GM23248 (cell line): ENCODE data around the gene PQBP1. TPM values are rescaled to one million over a fixed set of nuclear protein-coding genes. Genes with fewer than 3 reads are reported as not detected.

Experiments used
- DNase-seq: peaks from one replicate; pipeline ENCODE4 v3.0.0-alpha.2; 2015
- H2AFZ ChIP-seq: fragments of 200-600 bp; sonication (generic); 2 replicates; pipeline ENCODE4 v1.6.1; 2016; ENCODE audit warnings: antibody characterized with exemption
- H3F3A ChIP-seq: fragments of 200-600 bp; sonication (generic); 2 replicates; pipeline ENCODE4 v1.6.1; 2016; ENCODE audit warnings: mild to moderate bottlenecking, antibody characterized with exemption, mixed run types; ENCODE audit not compliant: insufficient read depth
- H3K27ac ChIP-seq: fragments of 200-600 bp; sonication (generic); 2 replicates; pipeline ENCODE4 v1.5.1; 2016; ENCODE audit warnings: mild to moderate bottlenecking
- H3K27me3 ChIP-seq: fragments of 200-600 bp; sonication (generic); replicated peaks from 2 replicates; pipeline ENCODE4 v1.6.1; 2016; ENCODE audit warnings: mild to moderate bottlenecking; ENCODE audit not compliant: insufficient read depth
- H3K36me3 ChIP-seq: fragments of 200-600 bp; sonication (generic); 2 replicates; pipeline ENCODE4 v1.6.1; 2016; ENCODE audit warnings: low read depth, mild to moderate bottlenecking
- H3K4me1 ChIP-seq: fragments of 200-600 bp; sonication (generic); 2 replicates; pipeline ENCODE4 v1.6.1; 2016; ENCODE audit warnings: mild to moderate bottlenecking; ENCODE audit not compliant: insufficient read depth
- H3K4me2 ChIP-seq: fragments of 200-600 bp; sonication (generic); one replicate; pipeline ENCODE4 v1.6.1; 2016; ENCODE audit warnings: mild to moderate bottlenecking; ENCODE audit not compliant: unreplicated experiment
- H3K4me3 ChIP-seq: fragments of 200-600 bp; sonication (generic); 2 replicates; pipeline ENCODE4 v1.5.1; 2016; ENCODE audit warnings: mild to moderate bottlenecking
- H3K79me2 ChIP-seq: fragments of 200-600 bp; sonication (generic); 2 replicates; pipeline ENCODE4 v1.6.1; 2016; ENCODE audit warnings: mild to moderate bottlenecking; ENCODE audit not compliant: insufficient read depth
- H3K9ac ChIP-seq: fragments of 200-600 bp; sonication (generic); 2 replicates; pipeline ENCODE4 v1.6.1; 2016; ENCODE audit warnings: mild to moderate bottlenecking
- H3K9me2 ChIP-seq: fragments of 200-600 bp; sonication (generic); 2 replicates; pipeline ENCODE4 v1.6.1; 2016; ENCODE audit warnings: mixed run types, mild to moderate bottlenecking, moderate library complexity; ENCODE audit not compliant: insufficient read depth
- H3K9me3 ChIP-seq: fragments of 200-600 bp; sonication (generic); one replicate; pipeline ENCODE4 v1.6.1; 2017; ENCODE audit warnings: low read depth
- H4K20me1 ChIP-seq: fragments of 200-600 bp; sonication (generic); 2 replicates; pipeline ENCODE4 v1.6.0; 2016; ENCODE audit not compliant: insufficient read depth
- EZH2 ChIP-seq: fragments of 200-600 bp; sonication (generic); IDR thresholded peaks from 2 replicates; pipeline ENCODE4 v1.6.1; 2018; ENCODE audit warnings: antibody characterized with exemption, mild to moderate bottlenecking; ENCODE audit not compliant: insufficient read depth, poor library complexity, severe bottlenecking
- EZH2phosphoT487 ChIP-seq: fragments of 200-600 bp; sonication (generic); IDR thresholded peaks from 2 replicates; pipeline ENCODE4 v1.6.1; 2018; ENCODE audit warnings: antibody characterized with exemption, moderate library complexity, mild to moderate bottlenecking, low read depth; ENCODE audit not compliant: insufficient read depth
- WGBS, 2 experiments: methylation state at CpG; one replicate each; pipeline ENCODE4 v1.1.6; 2015 to 2017; ENCODE audit warnings: low lambda C conversion rate in 2 of 2, low coverage in 1 of 2; ENCODE audit errors: missing lambda C conversion rate in 2 of 2; 5-methylcytosine and 5-hydroxymethylcytosine counted together
- in situ Hi-C: fragments of 300-500 bp; cut with MboI; formaldehyde crosslinking; loops from 2 replicates; pipeline ENCODE4 v1.15.0; 2020
- polyA plus RNA-seq: library from polyadenylated mRNA; unstranded; fragments of >200 nt; fragmentation: Nextera tagmentation; extraction: Ambion mirVana; gene quantifications from 2 replicates; pipeline ENCODE4 v1.2.1, GENCODE V29; 2016
- total RNA-seq: library from RNA; depleted of rRNA; stranded (reverse); fragments of >200 nt; shearing (Covaris generic); gene quantifications from 2 replicates; pipeline ENCODE4 v1.2.3, GENCODE V29; 2014

The PQBP1 gene
- total and polyA plus RNA-seq, 2 experiments from 2014 or later: 30.3 to 45.4 TPM

GRCh38 chrX:48934581-48935300 is 37.0 kb downstream of the PQBP1 start:
- H3K4me1 ChIP-seq: no peaks in the 10 kb centered on the region
- H3F3A ChIP-seq: no peaks in the 10 kb centered on the region
- in situ Hi-C loops: loop anchor here (25.0 kb wide), 1 partner anchor 103 kb away; the partner anchor contains the start of gene TFE3
- H2AFZ ChIP-seq: no peak overlapping the region
- H3K27me3 ChIP-seq: no peaks in the 10 kb centered on the region
- H3K9me2 ChIP-seq: no peaks in the 10 kb centered on the region
- no peaks in the 10 kb centered on the region for H3K9me3 ChIP-seq
- TF ChIP-seq EZH2 (no peak), EZH2phosphoT487 (no peak)
- WGBS, 2 experiments: 84 to 85% methylated on average over 6 to 7 of the region's 7 CpGs
- no peaks in the 10 kb centered on the region for H3K36me3 ChIP-seq
- no peak overlapping the region for H3K9ac ChIP-seq
- H3K4me2 ChIP-seq: no peak overlapping the region
- no peaks in the 10 kb centered on the region for H4K20me1 ChIP-seq
- peaks cover 39% of the 10 kb centered on the region for H3K79me2 ChIP-seq
- H3K27ac ChIP-seq: no peak overlapping the region
- DNase-seq: no peak
- H3K4me3 ChIP-seq: no peak overlapping the region

DNA sequence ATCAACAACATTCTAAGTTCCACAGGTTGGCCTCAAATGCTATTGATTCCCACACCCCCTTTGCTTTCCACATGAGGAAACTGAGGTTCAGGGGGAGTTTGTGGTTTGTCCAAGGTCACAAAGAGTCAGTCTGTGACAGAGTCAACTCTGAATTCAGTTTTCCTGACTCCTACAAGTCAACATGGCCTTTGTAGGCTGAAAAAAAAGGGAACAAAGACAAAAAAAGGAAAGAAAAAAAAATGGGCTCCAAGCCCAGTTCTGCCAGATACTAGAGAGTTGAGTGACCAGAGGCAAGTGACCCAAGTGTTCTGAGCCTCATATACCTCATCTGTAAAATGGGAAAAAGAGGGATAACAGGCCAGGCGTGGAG is 37.6 kb downstream of the PQBP1 start:
- H3K4me3 ChIP-seq: no peak overlapping the region
- no peaks in the 10 kb centered on the region for H3K36me3 ChIP-seq
- TF ChIP-seq EZH2phosphoT487 (no peak), EZH2 (no peak)
- H3K79me2 ChIP-seq: peaks cover 44% of the 10 kb centered on the region
- in situ Hi-C loops: loop anchor here (25.0 kb wide), 1 partner anchor 102 kb away; the partner anchor contains the start of gene TFE3
- H3K4me1 ChIP-seq: no peaks in the 10 kb centered on the region
- no peaks in the 10 kb centered on the region for H3K9me2 ChIP-seq
- no peak overlapping the region for H3K4me2 ChIP-seq
- H3F3A ChIP-seq: no peaks in the 10 kb centered on the region
- no peaks in the 10 kb centered on the region for H3K9me3 ChIP-seq
- no peak overlapping the region for H3K9ac ChIP-seq
- H3K27me3 ChIP-seq: no peaks in the 10 kb centered on the region
- H2AFZ ChIP-seq: no peak overlapping the region
- 88 to 100% methylated on average over 1 of the region's 1 CpG for WGBS, 2 experiments
- no peak overlapping the region for H3K27ac ChIP-seq
- no peak for DNase-seq
- no peaks in the 10 kb centered on the region for H4K20me1 ChIP-seq

DNA sequence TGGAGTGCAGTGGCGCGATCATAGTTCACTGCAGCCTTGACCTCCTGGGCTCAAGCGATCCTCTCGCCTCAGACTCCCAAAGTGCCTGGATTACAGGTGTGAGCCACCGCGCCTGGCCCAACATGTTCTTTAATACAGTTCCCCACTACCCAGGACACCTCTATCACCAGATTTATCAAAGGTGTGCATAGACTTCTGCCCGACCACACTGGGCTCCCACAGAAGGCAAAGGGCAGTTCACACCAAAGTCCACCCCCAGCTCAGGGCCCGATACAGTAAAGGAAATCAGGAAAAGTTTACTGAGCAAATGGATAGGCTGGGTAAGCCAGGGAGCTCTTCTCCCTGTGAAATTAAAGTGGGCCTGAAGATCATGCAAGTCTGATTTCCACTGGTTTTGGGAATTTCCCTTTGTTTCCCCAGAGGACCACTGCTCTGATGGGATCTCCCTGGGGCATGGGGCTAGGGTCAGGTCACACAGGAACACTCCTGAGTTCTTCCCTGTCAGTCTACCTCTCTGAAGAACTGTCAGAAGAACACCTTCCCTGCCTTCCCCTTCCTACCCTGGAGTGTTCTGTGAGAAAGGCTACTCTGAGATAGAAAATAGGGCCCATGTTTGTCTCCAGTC is 38.8 kb downstream of the PQBP1 start:
- Histone ChIP-seq H3K9me3 (no peaks in the 10 kb centered on the region), H4K20me1 (no peaks in the 10 kb centered on the region), H2AFZ (no peak overlapping the region), H3K4me3 (no peak overlapping the region), H3K27ac (no peak overlapping the region), H3K36me3 (no peaks in the 10 kb centered on the region), H3K79me2 (peaks cover 55% of the 10 kb centered on the region), H3K9ac (no peak overlapping the region), H3K4me1 (no peaks in the 10 kb centered on the region), H3K4me2 (no peak overlapping the region), H3K9me2 (no peaks in the 10 kb centered on the region), H3K27me3 (no peaks in the 10 kb centered on the region), H3F3A (no peaks in the 10 kb centered on the region)
- no peak for DNase-seq
- no peak for TF ChIP-seq EZH2phosphoT487
- no peak for TF ChIP-seq EZH2
- 90 to 91% methylated on average over 8 of the region's 8 CpGs for WGBS, 2 experiments
- in situ Hi-C loops: loop anchor here (25.0 kb wide), 1 partner anchor 101 kb away; the partner anchor contains the start of gene TFE3

- Histone ChIP-seq H3K9me3 (no peaks in the 10 kb centered on the region), H3K27ac (no peak overlapping the region), H3K9ac (no peak overlapping the region), H3K79me2 (peaks cover 59% of the 10 kb centered on the region), H2AFZ (no peak overlapping the region), H3K4me1 (no peaks in the 10 kb centered on the region), H3F3A (no peaks in the 10 kb centered on the region), H3K27me3 (no peaks in the 10 kb centered on the region), H3K9me2 (no peaks in the 10 kb centered on the region), H3K36me3 (no peaks in the 10 kb centered on the region), H3K4me3 (no peak overlapping the region), H4K20me1 (no peaks in the 10 kb centered on the region), H3K4me2 (no peak overlapping the region)
- WGBS, 2 experiments: 60 to 80% methylated on average over 4 to 9 of the region's 9 CpGs
- in situ Hi-C loops: loop anchor here (25.0 kb wide), 1 partner anchor 100 kb away; the partner anchor contains the start of gene TFE3
- no peak for TF ChIP-seq EZH2
- no peak for TF ChIP-seq EZH2phosphoT487
- peak; percentile 18 for DNase-seq
Observed at GRCh38 chrX:48937054-48937907, 39.6 kb downstream of the PQBP1 start.
